Gastrocnemius medialis (tissue), 4 donors: ENCODE measurements around the gene MACROD2.

ENCODE experiments used
- POLR2A ChIP-seq, 2 donors: fragments of 450-650 bp; IDR thresholded peaks; one replicate each; pipeline ENCODE4 v1.6.1; 2017; ENCODE audit warnings: antibody characterized with exemption in 2 of 2, mild to moderate bottlenecking in 2 of 2, moderate library complexity in 2 of 2
- TF ChIP-seq, protein P1 (sequence below), 5 experiments: fragments of 450-650 bp in 3 of 5; fragments of 200-600 bp in 2 of 5; sonication (generic) in 2 of 5; IDR thresholded peaks in 4 of 5; conservative IDR thresholded peaks in 1 of 5; 1 replicate in 4 of 5; 2 replicates in 1 of 5; pipeline ENCODE4 v1.5.1; 2016 to 2019; ENCODE audit warnings: antibody characterized with exemption in 5 of 5, mild to moderate bottlenecking in 3 of 5, moderate library complexity in 3 of 5

DNA sequence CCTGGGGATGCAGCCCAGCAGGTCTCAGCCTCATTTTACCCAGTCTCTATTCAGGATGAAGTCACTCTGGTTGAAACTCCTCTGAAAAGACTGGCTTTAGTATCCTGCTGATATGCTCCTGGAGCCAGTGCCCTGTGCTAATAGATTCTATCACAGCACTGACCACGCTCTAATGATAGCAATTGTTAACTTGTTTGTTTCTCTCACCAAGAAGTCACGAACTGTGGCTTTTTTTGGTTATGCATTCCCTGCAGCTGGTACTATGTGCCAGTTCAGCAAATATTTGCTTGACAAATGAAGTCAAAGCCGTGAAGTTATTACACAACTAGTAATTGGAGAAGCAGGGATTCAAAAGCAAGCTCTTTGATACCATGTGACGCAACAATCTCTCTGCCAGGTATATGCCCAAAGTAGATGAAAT is 1823.3 kb downstream of the MACROD2 start:
- TF ChIP-seq, protein P1, sequence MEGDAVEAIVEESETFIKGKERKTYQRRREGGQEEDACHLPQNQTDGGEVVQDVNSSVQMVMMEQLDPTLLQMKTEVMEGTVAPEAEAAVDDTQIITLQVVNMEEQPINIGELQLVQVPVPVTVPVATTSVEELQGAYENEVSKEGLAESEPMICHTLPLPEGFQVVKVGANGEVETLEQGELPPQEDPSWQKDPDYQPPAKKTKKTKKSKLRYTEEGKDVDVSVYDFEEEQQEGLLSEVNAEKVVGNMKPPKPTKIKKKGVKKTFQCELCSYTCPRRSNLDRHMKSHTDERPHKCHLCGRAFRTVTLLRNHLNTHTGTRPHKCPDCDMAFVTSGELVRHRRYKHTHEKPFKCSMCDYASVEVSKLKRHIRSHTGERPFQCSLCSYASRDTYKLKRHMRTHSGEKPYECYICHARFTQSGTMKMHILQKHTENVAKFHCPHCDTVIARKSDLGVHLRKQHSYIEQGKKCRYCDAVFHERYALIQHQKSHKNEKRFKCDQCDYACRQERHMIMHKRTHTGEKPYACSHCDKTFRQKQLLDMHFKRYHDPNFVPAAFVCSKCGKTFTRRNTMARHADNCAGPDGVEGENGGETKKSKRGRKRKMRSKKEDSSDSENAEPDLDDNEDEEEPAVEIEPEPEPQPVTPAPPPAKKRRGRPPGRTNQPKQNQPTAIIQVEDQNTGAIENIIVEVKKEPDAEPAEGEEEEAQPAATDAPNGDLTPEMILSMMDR (IDR thresholded peaks at IDR 0.05 in 4 of 5, conservative IDR thresholded peaks at IDR 0.05 in 1 of 5) = no peak
- no peak for TF ChIP-seq POLR2A (IDR thresholded peaks at IDR 0.05)
